A673 (cell line): ENCODE results near the gene PTPRK. TPM values are rescaled to one million over a fixed set of nuclear protein-coding genes. Genes with fewer than 3 reads are reported as not detected.

Experiments
- BruUV-seq: library from RNA; stranded (reverse); fragments of 400-500 nt; replicated peaks from 2 replicates; lab custom pipeline; 2021; lab: Mats Ljungman, UMichigan
- CTCF ChIA-PET: fragments of 300-600 bp; sonication (Branson Sonifier 250); formaldehyde crosslinking; loops from one replicate; lab custom pipeline; 2022; ENCODE audit warnings: antibody characterized with exemption; lab: Charles Lee
- POLR2A ChIA-PET: fragments of 300-600 bp; sonication (Branson Sonifier 250); formaldehyde crosslinking; loops from one replicate; lab custom pipeline; 2022; ENCODE audit warnings: antibody characterized with exemption; ENCODE audit not compliant: low non-redundant PET; lab: Charles Lee
- DNase-seq: peaks from one replicate; pipeline ENCODE4 v3.0.0-alpha.2; 2015; ENCODE audit warnings: low spot score
- H3K27ac ChIP-seq: fragments of 200-600 bp; sonication (generic); 2 replicates; pipeline ENCODE4 v1.5.1; 2016; ENCODE audit warnings: mixed run types, low read depth, mild to moderate bottlenecking, mixed read lengths, antibody characterized with exemption, low read length; ENCODE audit not compliant: poor library complexity, severe bottlenecking
- H3K27me3 ChIP-seq: fragments of 200-600 bp; sonication (generic); replicated peaks from 2 replicates; pipeline ENCODE4 v1.6.1; 2017; ENCODE audit warnings: mixed run types, low read depth, mild to moderate bottlenecking, mixed read lengths, antibody characterized with exemption, low read length; ENCODE audit not compliant: insufficient read depth, poor library complexity
- H3K36me3 ChIP-seq: fragments of 200-600 bp; sonication (generic); 2 replicates; pipeline ENCODE4 v1.6.1; 2016; ENCODE audit warnings: mixed run types, mild to moderate bottlenecking, mixed read lengths, antibody characterized with exemption, low read length; ENCODE audit not compliant: insufficient read depth, poor library complexity, severe bottlenecking
- H3K4me1 ChIP-seq: fragments of 200-600 bp; sonication (generic); 2 replicates; pipeline ENCODE4 v1.6.1; 2017; ENCODE audit warnings: mixed run types, mild to moderate bottlenecking, mixed read lengths, antibody characterized with exemption, low read length; ENCODE audit not compliant: insufficient read depth, poor library complexity, severe bottlenecking
- H3K4me3 ChIP-seq: fragments of 200-600 bp; sonication (generic); 2 replicates; pipeline ENCODE4 v1.5.1; 2016; ENCODE audit warnings: low read depth, mixed run types, mild to moderate bottlenecking, mixed read lengths, low read length; ENCODE audit not compliant: poor library complexity, severe bottlenecking
- H3K9me3 ChIP-seq: fragments of 200-600 bp; sonication (generic); 2 replicates; pipeline ENCODE4 v1.6.1; 2016; ENCODE audit warnings: mixed run types, low read depth, mild to moderate bottlenecking, mixed read lengths, antibody characterized with exemption, low read length; ENCODE audit not compliant: poor library complexity, severe bottlenecking
- EZH2 ChIP-seq: fragments of 200-600 bp; sonication (generic); IDR thresholded peaks from 2 replicates; pipeline ENCODE4 v1.6.1; 2017; ENCODE audit warnings: borderline replicate concordance, low read depth, mild to moderate bottlenecking, mixed read lengths, antibody characterized with exemption, low read length; ENCODE audit not compliant: poor library complexity, severe bottlenecking
- intact Hi-C: fragments of 100-400 bp; cut with micrococcal nuclease; formaldehyde crosslinking; loops from one replicate; pipeline ENCODE4 v1.10.0; 2022; ENCODE audit not compliant: unreplicated experiment
- total RNA-seq: library from RNA; stranded (reverse); gene quantifications from 2 replicates; pipeline ENCODE4 v1.2.3, GENCODE V29; 2021
- TF ChIP-seq, protein P1 (sequence below): fragments of 300-800, 200-600 bp; sonication (generic); conservative IDR thresholded peaks from 2 replicates; pipeline ENCODE4 v1.5.1; 2017; ENCODE audit warnings: low read depth, mild to moderate bottlenecking, antibody characterized with exemption, low read length, moderate library complexity, mixed read lengths

The PTPRK gene
- total RNA-seq, 1 experiment from 2014 or later, result 77.3 TPM

DNA sequence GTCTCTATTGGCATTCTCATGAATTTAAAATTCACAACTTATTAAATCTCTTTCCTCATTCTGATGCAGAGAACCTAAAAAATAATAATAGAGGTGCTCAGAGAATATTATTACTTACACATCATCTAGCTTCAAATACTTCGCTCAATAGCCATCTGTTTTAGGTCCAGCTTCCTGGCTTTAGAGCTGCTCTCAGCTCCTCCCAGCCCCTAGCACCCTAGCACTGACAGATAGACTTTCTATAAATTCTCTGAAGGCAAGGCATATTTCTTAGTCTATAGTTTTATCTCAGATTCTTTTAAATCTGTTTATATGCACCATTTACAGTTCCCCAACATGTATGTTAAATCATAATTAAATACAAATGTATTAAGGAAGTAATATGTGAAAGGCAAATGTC lies 281.3 kb downstream of the PTPRK start:
- BruUV-seq, result no TSS peak
- intact Hi-C loops, result no loop called here
- H3K4me1 ChIP-seq, result peaks cover 29% of the 10 kb centered on the region
- H3K4me3 ChIP-seq, result no peak overlapping the region
- no peak for TF ChIP-seq EZH2
- TF ChIP-seq, protein P1, sequence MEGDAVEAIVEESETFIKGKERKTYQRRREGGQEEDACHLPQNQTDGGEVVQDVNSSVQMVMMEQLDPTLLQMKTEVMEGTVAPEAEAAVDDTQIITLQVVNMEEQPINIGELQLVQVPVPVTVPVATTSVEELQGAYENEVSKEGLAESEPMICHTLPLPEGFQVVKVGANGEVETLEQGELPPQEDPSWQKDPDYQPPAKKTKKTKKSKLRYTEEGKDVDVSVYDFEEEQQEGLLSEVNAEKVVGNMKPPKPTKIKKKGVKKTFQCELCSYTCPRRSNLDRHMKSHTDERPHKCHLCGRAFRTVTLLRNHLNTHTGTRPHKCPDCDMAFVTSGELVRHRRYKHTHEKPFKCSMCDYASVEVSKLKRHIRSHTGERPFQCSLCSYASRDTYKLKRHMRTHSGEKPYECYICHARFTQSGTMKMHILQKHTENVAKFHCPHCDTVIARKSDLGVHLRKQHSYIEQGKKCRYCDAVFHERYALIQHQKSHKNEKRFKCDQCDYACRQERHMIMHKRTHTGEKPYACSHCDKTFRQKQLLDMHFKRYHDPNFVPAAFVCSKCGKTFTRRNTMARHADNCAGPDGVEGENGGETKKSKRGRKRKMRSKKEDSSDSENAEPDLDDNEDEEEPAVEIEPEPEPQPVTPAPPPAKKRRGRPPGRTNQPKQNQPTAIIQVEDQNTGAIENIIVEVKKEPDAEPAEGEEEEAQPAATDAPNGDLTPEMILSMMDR, result no peak
- H3K36me3 ChIP-seq, result no peaks in the 10 kb centered on the region
- ChIA-PET POLR2A (interaction anchor here (0.6 kb wide), 1 partner anchor 231 kb away, joined by 13 read pairs; no protein-coding TSS in a partner anchor), CTCF (no interaction called here)
- no peak overlapping the region for H3K27ac ChIP-seq
- H3K27me3 ChIP-seq, result no peaks in the 10 kb centered on the region
- H3K9me3 ChIP-seq, result no peaks in the 10 kb centered on the region
- no peak for DNase-seq

- intact Hi-C loops, result no loop called here
- ChIA-PET CTCF (no interaction called here), POLR2A (no interaction called here)
- peaks cover 29% of the 10 kb centered on the region for H3K4me1 ChIP-seq
- H3K27me3 ChIP-seq, result no peaks in the 10 kb centered on the region
- no peak overlapping the region for H3K27ac ChIP-seq
- BruUV-seq, result no TSS peak
- H3K4me3 ChIP-seq, result no peak overlapping the region
- H3K9me3 ChIP-seq, result no peaks in the 10 kb centered on the region
- no peaks in the 10 kb centered on the region for H3K36me3 ChIP-seq
- TF ChIP-seq, protein P1, result no peak
- no peak for TF ChIP-seq EZH2
- DNase-seq, result no peak
Measured at GRCh38 chr6:128238225-128238624, 282.2 kb downstream of the PTPRK start.

GRCh38 chr6:128235556-128235955 lies 284.8 kb downstream of the PTPRK start:
- Histone ChIP-seq H3K27ac (no peak overlapping the region), H3K27me3 (no peaks in the 10 kb centered on the region), H3K36me3 (no peaks in the 10 kb centered on the region), H3K4me1 (peaks cover 20% of the 10 kb centered on the region), H3K9me3 (no peaks in the 10 kb centered on the region), H3K4me3 (no peak overlapping the region)
- no peak for TF ChIP-seq EZH2
- TF ChIP-seq, protein P1, result no peak
- ChIA-PET POLR2A (no interaction called here), CTCF (no interaction called here)
- BruUV-seq, result no TSS peak
- intact Hi-C loops, result no loop called here
- no peak for DNase-seq
